Myocyte (in vitro differentiated cells): Measurements from ENCODE around the gene EVA1A. TPM values are rescaled to one million over a fixed set of nuclear protein-coding genes. Genes with fewer than 3 reads are reported as not detected.
"Not testable (repeated sequence)": the region's sequence is repeated elsewhere in the genome, so short reads cannot be mapped to it uniquely, and the experiment has no call there.

Source experiments
- DNase-seq: peaks from one replicate; pipeline ENCODE4 v3.0.0-alpha.2; 2012; ENCODE audit warnings: low read depth
- total RNA-seq: library from RNA; depleted of rRNA; stranded (reverse); fragments of >200 nt; gene quantifications from 2 replicates; pipeline ENCODE4 v1.2.3, GENCODE V29; 2014

Gene EVA1A
- total RNA-seq, 1 donor from 2014 or later = 4.4 TPM

DNA sequence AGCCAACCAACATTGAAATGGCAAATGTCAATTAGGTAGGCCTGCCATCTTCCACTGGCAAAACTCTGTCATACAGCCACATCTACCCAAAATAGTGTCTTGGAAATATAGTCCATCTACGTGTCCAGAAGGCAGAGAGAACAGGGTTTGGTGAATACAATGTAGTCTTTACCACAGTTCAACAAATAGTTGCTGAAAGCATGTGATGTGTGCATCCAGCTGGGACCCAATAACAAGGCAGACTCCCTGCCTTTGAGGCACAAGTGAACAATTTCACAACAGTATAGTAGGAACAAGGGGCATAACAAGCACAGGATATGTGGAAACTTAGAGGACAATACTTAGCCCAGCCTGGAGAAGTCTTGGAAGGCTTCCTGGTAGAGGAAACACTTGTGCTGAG, 72.6 kb downstream of the EVA1A start:
- no peak for DNase-seq

GRCh38 chr2:75486735-75487134, 74.0 kb downstream of the EVA1A start:
- DNase-seq = not testable (repeated sequence)

- peak; percentile 62 for DNase-seq
These were observed 75.9 kb downstream of the EVA1A start for GRCh38 chr2:75484840-75485239.

DNA sequence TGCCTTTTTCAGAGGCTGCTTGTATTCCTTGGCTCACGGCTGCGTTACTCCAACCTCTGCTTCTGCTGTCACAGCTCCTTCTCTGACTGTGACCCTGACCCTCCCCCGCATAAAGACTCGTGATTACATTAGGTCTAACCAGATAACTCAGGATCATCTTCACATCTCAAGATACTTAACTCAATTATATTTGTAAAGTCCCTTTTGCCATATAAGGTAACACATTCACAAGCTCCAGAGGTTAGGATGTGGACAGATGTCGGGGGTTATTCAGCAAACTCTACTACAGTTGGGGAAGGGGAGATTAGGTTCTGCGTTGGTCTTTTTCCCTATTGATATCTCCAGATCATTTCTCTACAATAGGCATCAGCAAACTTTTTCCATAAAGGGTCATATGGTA, 76.9 kb downstream of the EVA1A start:
- DNase-seq = no peak

GRCh38 chr2:75482398-75482797, 78.3 kb downstream of the EVA1A start:
- DNase-seq = no peak

DNA sequence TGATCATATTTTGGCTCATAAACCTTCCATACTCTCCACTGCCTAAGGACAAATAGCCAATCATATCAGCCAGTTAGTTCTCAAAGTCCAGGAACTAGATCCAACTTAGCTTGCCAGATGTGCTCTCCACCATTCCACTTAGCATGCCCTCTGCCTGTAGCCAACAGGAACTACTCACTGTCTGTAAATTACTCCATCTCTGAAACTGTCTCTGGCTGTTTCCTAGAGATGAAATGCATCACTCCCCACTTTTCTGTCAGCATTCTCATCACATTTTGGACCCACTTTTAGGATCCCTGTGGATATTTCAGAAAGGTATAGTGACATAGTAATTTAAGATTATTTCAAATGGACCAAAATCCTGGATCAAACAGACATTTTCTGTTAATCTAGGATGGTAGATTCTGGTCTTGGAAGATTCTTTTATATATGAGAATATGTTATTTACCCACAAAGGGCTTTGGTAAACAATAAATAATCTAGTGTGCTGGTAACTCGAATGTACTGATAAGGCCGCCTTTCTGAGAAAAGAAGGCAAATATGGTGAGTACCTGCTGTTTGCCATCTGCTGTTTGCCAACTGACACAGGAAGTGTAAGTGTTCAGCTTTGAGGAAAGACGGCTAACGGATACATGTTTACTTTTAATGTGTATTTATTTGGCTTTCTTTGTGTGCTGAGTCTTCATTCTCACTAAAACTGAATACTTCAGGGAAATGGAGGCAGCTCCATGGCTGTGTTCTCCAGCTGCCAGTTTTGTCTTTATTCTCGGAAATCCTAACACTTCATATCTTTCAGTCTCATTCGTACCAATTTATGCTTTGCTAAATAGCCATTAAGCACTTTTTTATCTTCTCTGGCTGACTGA, 79.5 kb downstream of the EVA1A start:
- DNase-seq = no peak

DNA sequence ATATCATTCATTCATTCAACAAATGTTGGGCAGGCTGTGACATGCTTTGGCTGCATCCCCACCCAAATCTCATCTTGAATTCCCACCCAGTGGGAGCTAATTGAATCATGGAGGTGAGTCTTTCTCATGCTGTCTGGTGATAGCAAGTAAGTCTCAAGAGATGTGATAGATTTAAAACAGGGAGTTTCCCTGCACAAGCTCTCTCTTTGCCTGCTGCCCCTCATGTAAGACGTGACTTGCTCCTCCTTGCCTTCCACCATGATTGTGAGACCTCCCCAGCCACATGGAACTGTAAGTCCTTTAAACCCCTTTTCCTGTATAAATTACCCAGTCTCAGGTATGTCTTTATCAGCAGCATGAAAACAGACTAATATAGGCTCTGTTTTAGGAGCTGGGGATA, 83.0 kb downstream of the EVA1A start:
- DNase-seq = not testable (repeated sequence)

GRCh38 chr2:75476761-75477160, 84.0 kb downstream of the EVA1A start:
- peak; percentile 69 for DNase-seq

GRCh38 chr2:75475976-75476375, 84.8 kb downstream of the EVA1A start:
- no peak for DNase-seq

- no peak for DNase-seq
These were observed 85.7 kb downstream of the EVA1A start for GRCh38 chr2:75475049-75475448.

GRCh38 chr2:75474115-75474514, 86.6 kb downstream of the EVA1A start:
- no peak for DNase-seq

GRCh38 chr2:75466708-75467311, 93.9 kb downstream of the EVA1A start:
- peak; percentile 41 for DNase-seq

- DNase-seq = peak; percentile 32
These were observed 95.3 kb downstream of the EVA1A start for GRCh38 chr2:75465317-75465984.

GRCh38 chr2:75464348-75464946, 96.3 kb downstream of the EVA1A start:
- DNase-seq = peak; percentile 31

DNA sequence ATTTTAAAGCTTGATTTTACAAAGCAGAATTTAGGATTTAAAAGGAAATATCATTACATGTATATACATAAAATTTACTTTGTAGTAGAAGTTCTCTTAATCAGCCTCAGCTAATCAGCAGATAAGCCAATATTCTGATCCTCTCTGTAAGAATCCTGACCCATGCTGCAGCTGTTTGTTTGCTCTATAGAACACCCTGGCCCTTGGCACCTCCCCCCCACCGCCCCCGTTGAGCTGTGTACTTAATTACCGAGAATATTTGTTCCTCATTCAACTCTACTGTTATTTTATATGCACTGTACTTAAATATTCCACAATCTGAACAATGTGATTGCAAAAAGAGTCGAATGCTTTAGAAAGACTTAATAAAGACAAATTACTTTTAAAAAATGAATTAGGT, 98.0 kb downstream of the EVA1A start:
- DNase-seq = no peak

DNA sequence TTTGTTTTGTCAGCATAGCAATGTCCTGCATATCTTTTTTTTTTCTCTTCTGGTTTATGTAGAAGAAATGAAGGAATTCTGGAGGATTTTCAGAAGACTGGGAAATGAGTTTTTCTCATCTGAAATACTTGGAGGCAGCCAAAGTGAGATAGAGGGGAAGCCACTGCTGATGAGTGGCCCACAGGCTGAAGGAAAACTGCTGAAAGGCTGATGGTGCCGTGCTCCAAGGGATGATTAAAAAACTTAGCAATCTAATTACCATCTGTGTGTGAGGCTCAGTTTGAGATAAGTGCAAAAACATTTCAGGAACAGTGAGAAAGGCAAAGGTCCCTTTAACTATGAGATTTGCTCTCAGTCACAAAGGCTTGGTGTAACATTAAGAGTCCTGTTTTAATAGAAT, 98.5 kb downstream of the EVA1A start:
- no peak for DNase-seq

DNA sequence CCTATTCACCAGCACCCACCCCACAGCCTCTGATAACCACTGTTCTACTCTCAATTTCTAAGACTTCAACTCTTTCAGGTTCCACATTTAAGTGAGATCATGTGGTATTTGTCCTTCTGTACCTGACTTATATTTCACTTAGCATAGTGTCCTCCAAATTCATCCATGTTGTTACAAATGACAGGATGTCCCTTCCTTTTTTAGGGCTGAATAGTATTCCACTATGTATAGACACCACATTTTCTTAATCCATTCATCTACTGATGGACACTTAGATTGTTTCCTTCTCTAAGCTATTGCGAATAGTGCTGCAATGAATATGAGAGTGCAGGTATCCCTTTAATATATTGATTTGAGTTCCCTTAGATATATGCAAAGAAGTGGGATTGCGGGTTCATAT, 100.1 kb downstream of the EVA1A start:
- no peak for DNase-seq

DNA sequence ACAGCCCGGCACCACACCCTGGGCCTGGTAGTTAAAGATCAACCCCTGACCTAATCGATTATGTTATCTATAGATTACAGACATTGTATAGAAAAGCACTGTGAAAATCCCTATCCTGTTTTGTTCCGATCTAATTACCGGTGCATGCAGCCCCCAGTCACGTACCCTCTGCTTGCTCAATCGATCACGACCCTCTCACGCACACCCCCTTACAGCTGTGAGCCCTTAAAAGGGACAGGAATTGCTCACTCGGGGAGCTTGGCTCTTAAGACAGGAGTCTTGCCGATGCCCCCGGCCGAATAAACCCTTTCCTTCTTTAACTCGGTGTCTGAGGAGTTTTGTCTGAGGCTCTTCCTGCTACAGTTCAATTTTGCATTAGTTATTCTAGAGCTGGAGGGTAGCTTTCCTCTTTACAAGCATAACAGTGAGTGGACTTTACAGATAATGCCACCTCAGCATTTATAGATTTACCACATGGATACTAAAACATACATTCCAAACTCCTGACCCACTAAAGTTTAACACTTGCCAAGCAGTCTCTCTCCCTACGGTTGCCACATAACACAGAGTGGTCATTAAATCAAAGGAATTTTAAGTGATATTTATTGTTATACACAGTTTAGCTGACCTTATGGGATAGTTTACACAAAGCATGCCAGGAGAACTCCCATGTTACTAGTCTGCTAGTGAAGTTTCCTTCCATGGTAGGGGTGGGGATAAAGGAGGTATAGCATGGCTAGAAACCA, 101.0 kb downstream of the EVA1A start:
- DNase-seq = no peak

GRCh38 chr2:75458201-75458600, 102.5 kb downstream of the EVA1A start:
- no peak for DNase-seq

- DNase-seq = no peak
These were observed 103.9 kb downstream of the EVA1A start for GRCh38 chr2:75456825-75457224.

DNA sequence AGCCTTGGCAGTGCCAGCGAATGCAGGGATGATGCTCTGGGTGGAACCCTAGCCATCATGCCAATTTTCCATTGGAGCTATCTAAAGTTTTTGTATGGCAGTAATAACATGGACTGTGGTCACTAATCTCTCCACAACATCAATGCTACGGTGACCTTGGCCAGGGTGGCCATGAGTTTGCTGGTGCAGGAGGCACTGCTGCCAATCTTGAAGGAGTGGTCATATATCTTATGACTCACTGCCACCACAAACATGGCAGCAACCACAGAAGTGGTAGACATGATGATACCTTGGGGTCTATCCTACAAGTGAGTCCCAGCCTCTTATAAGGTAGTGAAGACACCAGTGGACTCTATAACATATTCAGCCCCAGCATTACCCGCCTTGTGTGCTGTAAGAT, 104.6 kb downstream of the EVA1A start:
- no peak for DNase-seq
